GM12891 (cell line): ENCODE measurements around the gene NKX6-2.

Source experiments
- PAX5 ChIP-seq: IDR thresholded peaks from 2 replicates; pipeline ENCODE4 v1.6.1; 2011; ENCODE audit warnings: low read length, moderate library complexity, mild to moderate bottlenecking; ENCODE audit not compliant: insufficient read depth, severe bottlenecking
- POLR2A ChIP-seq: IDR thresholded peaks from 2 replicates; pipeline ENCODE4 v1.6.1; 2011; ENCODE audit warnings: low read depth, low read length, control low read depth
- POLR2AphosphoS5 ChIP-seq: IDR thresholded peaks from 2 replicates; pipeline ENCODE4 v1.6.1; 2011; ENCODE audit warnings: low read depth, low read length, control low read depth
- SPI1 ChIP-seq: IDR thresholded peaks from 2 replicates; pipeline ENCODE4 v1.6.1; 2011; ENCODE audit warnings: low read depth, low read length, control low read depth
- TAF1 ChIP-seq: IDR thresholded peaks from 2 replicates; pipeline ENCODE4 v1.6.1; 2011; ENCODE audit warnings: low read depth, low read length, control low read depth

DNA sequence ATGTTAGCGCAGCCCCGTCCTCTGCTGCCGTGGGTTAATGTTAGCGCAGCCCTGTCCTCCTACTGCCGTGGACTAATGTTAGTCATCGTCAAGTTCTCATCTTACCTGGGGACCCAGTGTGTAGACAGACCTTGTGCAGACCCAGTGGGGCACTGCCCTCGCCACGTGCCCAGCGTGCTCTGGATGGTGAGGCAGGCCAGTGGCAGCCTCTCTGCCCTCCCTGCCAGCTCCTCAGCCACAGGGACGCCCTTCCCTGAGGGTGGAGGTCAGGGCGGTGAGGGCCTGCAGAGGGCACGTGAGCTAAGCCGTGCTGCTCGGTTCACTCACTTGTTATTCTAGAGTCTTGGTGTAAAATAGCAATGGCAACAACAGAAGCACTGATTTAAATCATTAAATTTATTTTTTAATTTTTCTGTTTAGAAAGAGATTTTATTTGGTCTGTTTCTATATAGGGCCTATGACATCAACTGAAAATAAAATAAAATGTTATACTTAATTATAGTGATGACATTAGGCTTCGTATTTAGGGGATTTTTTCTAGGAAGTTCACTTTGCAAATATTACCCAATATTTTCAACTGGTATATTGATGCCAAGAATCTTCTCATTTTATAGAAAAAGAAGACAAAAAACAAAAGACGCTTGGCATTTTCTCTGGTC is 48.4 kb downstream of the NKX6-2 start:
- TF ChIP-seq TAF1, result no peak
- TF ChIP-seq POLR2A, result no peak
- no peak for TF ChIP-seq PAX5
- TF ChIP-seq POLR2AphosphoS5, result no peak
- TF ChIP-seq SPI1, result no peak
